AG10803 (cell line): ENCODE results near the gene ITGA2.

Experiments used
- DNase-seq: peaks from one replicate; pipeline ENCODE4 v3.0.0; 2010; ENCODE audit warnings: low read depth
- H3K4me3 ChIP-seq: 2 replicates; pipeline ENCODE4 v1.5.1; 2011; ENCODE audit warnings: mild to moderate bottlenecking, low read length, control low read depth
- TF ChIP-seq, protein P1 (sequence below): conservative IDR thresholded peaks from 2 replicates; pipeline ENCODE4 v1.5.1; 2011; ENCODE audit warnings: mild to moderate bottlenecking, low read length, control low read depth, inconsistent platforms

The ITGA2 gene

DNA sequence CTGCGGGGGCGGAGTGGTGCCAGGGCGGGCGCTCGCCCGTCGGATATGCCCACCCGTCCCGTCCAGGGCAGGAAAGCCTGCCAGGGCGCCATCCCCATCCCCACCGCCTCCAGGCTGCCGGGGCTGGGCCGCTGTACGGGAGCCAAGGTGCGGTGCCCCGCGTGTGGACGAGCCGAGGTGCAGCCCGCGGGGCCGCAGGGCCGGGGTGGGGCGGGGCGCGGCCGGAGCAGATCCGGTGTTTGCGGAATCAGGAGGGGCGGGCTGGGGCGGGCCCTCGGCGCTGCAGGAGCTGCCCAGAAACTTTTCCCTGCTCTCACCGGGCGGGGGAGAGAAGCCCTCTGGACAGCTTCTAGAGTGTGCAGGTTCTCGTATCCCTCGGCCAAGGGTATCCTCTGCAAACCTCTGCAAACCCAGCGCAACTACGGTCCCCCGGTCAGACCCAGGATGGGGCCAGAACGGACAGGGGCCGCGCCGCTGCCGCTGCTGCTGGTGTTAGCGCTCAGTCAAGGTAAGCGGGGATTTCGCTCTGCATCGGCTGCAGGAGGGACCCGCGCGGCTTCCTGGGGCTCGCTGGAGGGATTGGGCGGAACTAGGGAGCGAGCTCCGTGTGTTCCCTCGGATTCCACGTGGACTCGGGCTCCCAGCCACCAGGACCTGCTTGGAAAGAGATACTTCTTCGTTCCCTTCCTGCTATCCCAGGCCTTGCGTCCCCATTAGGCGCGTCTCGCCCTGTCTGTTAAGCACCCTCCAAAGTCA, at the start of gene ITGA2:
ITGA2 (plus strand) TSS at position 328 of the 756 bp plus-strand sequence; CDS start at position 445, 117 bp downstream.
- peak; percentile 37 for DNase-seq
- TF ChIP-seq, protein P1, sequence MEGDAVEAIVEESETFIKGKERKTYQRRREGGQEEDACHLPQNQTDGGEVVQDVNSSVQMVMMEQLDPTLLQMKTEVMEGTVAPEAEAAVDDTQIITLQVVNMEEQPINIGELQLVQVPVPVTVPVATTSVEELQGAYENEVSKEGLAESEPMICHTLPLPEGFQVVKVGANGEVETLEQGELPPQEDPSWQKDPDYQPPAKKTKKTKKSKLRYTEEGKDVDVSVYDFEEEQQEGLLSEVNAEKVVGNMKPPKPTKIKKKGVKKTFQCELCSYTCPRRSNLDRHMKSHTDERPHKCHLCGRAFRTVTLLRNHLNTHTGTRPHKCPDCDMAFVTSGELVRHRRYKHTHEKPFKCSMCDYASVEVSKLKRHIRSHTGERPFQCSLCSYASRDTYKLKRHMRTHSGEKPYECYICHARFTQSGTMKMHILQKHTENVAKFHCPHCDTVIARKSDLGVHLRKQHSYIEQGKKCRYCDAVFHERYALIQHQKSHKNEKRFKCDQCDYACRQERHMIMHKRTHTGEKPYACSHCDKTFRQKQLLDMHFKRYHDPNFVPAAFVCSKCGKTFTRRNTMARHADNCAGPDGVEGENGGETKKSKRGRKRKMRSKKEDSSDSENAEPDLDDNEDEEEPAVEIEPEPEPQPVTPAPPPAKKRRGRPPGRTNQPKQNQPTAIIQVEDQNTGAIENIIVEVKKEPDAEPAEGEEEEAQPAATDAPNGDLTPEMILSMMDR = no peak

GRCh38 chr5:52943285-52943684, 45.9 kb upstream of the ITGA2 start:
- TF ChIP-seq, protein P1 = peak; percentile 30
- no peak overlapping the region for H3K4me3 ChIP-seq
- no peak for DNase-seq

More for the DNA sequence above, at the start of gene ITGA2:
- H3K4me3 ChIP-seq = peak within 1 kb of the TSS; percentile 82

DNA sequence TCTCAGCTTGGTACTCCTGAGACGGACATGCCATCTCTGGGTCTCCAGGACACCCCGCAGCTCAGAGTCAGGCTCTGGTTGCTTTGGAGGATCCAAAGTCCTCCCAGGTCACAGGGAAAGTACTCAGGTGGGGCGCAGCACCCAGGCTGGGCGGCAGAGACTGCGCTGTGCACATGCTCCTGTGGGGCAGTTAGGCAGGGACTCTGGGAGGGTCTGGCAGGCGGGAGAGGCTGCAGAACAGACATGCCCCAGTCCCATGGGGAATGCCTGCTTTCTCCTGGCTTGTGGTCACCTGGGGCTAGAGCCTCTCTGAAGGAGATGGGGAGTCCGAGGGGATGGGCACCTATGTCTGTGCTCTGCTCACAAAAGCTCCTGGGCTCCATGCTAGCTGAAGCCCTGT, 45.3 kb upstream of the ITGA2 start:
- DNase-seq = no peak

GRCh38 chr5:52945040-52945439, 44.1 kb upstream of the ITGA2 start:
- TF ChIP-seq, protein P1 = no peak
- no peak for DNase-seq
- H3K4me3 ChIP-seq = peak overlapping the region; percentile 42

More for the DNA sequence above, 45.3 kb upstream of the ITGA2 start:
- TF ChIP-seq, protein P1 = no peak
- no peak overlapping the region for H3K4me3 ChIP-seq

DNA sequence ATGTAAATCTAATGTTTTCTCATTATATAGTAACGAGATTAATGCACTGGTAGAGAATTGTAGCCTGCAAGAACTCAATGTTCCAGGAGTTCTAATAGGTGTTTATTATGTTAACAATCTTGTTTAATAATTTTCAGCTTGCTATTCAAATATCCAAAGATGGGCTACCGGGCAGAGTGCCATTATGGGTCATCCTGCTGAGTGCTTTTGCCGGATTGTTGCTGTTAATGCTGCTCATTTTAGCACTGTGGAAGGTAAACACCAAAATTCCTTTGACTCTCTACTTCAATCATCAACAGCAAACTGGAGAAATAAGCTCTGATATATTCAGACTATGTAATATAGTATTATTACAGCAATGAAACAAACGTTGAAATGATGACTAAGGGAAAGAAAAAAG, 41.9 kb upstream of the ITGA2 start:
- no peak for DNase-seq
- H3K4me3 ChIP-seq = no peak overlapping the region
- TF ChIP-seq, protein P1 = no peak

GRCh38 chr5:52947851-52948250, 41.3 kb upstream of the ITGA2 start:
- TF ChIP-seq, protein P1 = no peak

DNA sequence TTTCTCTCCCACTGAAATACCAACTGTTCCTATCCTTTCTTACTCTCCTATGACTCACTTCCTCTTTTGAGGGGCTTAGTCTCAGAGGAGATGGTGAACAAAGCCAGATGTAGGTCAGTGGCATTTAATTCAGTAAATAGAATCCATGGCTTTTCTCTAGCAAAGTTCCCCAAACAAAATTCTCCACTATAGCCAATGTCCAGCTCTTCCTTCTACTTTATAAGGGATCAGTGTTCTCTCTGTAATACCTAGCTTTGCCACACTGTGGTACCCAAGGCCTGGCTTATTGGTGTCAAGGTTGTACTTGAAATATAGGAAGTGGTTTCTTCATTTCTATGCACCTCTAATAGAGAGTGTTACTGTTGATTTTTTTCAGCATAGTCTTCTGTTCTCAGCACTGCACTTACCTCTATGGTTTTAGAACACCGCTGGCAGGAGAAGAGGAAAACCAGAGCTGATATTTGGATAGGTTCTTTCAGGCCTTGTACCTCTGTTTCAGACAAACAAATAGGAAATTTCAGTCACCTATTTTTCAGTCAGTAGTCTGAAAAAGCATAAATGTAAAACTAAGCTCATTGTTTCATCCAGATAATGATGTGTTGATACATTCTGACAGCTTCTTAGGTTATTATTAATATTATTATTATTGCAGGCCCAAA, 40.6 kb upstream of the ITGA2 start:
- DNase-seq = peak; percentile 77
- no peak overlapping the region for H3K4me3 ChIP-seq
- TF ChIP-seq, protein P1 = peak; percentile 90

More at GRCh38 chr5:52947851-52948250, 41.3 kb upstream of the ITGA2 start:
- no peak for DNase-seq
- H3K4me3 ChIP-seq = no peak overlapping the region
